Spleen (tissue), 7 donors: Measurements from ENCODE around the gene TMEM63B.

Experiments used
- CTCF ChIP-seq, 11 experiments: fragments of 200-600 bp in 7 of 11; fragments of 450-650 bp in 4 of 11; sonication (generic) in 4 of 11; IDR thresholded peaks in 8 of 11; conservative IDR thresholded peaks in 3 of 11; 1 replicate in 7 of 11; 2 replicates in 4 of 11; pipeline versions ENCODE4 v1.4.0 to v1.8.0; 2016 to 2021; ENCODE audit warnings: antibody characterized with exemption in 11 of 11, inconsistent platforms in 4 of 11, mild to moderate bottlenecking in 1 of 11
- POLR2AphosphoS5 ChIP-seq, 3 donors: sonication (generic); formaldehyde crosslinking; IDR thresholded peaks; one replicate each; pipeline ENCODE4 v1.5.1; 2017; ENCODE audit warnings: antibody characterized with exemption in 3 of 3
- donor health status: DM: no; HTN: no; CAD: no; lungs with moderate emphysema.
- donor health status: DM: no; HTN: no; CAD: no.
- donor health status: DM: no; HTN: no; CAD: no.

GRCh38 chr6:44078827-44079671 lies 48.3 kb upstream of the TMEM63B start:
- TF ChIP-seq CTCF (IDR thresholded peaks at IDR 0.05 in 8 of 11, conservative IDR thresholded peaks at IDR 0.05 in 3 of 11) = peak; percentile 77 to 97 (median 91)
- TF ChIP-seq POLR2AphosphoS5 (IDR thresholded peaks at IDR 0.05) = peak in 1 of 3 donors; percentile 49
